A549 (cell line): ENCODE results near the gene RETREG1.

Source experiments
- CEBPB ChIP-seq, 2 experiments: fragments of >200 bp in 1 of 2; sonication (Bioruptor Twin) in 1 of 2; formaldehyde crosslinking in 1 of 2; IDR thresholded peaks; 2 replicates each; pipeline ENCODE4 v1.6.1; 2012 to 2016
- HDAC2 ChIP-seq: fragments of 200-600 bp; sonication (generic); IDR thresholded peaks from 2 replicates; pipeline ENCODE4 v1.6.1; 2016
- JUN ChIP-seq, 2 experiments: fragments of >200 bp; sonication (Bioruptor Twin); formaldehyde crosslinking; IDR thresholded peaks; 2 replicates in 1 of 2; 3 replicates in 1 of 2; pipeline ENCODE4 v1.6.1; 2016 to 2017
- MAZ ChIP-seq: fragments of 150-350 bp; IDR thresholded peaks from 2 replicates; pipeline ENCODE4 v1.6.1; 2014; ENCODE audit warnings: antibody characterized with exemption, low read depth, low read length, borderline replicate concordance
- NFE2L2 ChIP-seq: fragments of 150-350 bp; conservative IDR thresholded peaks from 2 replicates; pipeline ENCODE4 v1.6.1; 2014; ENCODE audit warnings: low read length
- POLR2A ChIP-seq: IDR thresholded peaks from 2 replicates; pipeline ENCODE4 v1.6.1; 2012; ENCODE audit warnings: mild to moderate bottlenecking, low read length
- SMC3 ChIP-seq: fragments of >200 bp; sonication (Bioruptor Twin); formaldehyde crosslinking; IDR thresholded peaks from 3 replicates; pipeline ENCODE4 v1.6.1; 2018; ENCODE audit warnings: inconsistent platforms
- ZFP36 ChIP-seq: fragments of 450-650 bp; IDR thresholded peaks from 2 replicates; pipeline ENCODE4 v1.6.1; 2014; ENCODE audit warnings: borderline replicate concordance; ENCODE audit not compliant: partially characterized antibody
- TF ChIP-seq, protein P1 (sequence below): fragments of >200 bp; sonication (Bioruptor Twin); formaldehyde crosslinking; IDR thresholded peaks from 3 replicates; pipeline ENCODE4 v1.5.1; 2016
- TF ChIP-seq, protein P2 (sequence below): IDR thresholded peaks from 2 replicates; pipeline ENCODE4 v1.6.1; 2012
- TF ChIP-seq, protein P3 (sequence below): fragments of 200-600 bp; sonication (generic); IDR thresholded peaks from 2 replicates; pipeline ENCODE4 v1.6.1; 2016; ENCODE audit warnings: antibody characterized with exemption, mild to moderate bottlenecking, moderate library complexity
- TF ChIP-seq, protein P4 (sequence below): fragments of 250-450 bp; sonication (Bioruptor Pico); IDR thresholded peaks from 2 replicates; pipeline ENCODE4 v1.5.0; 2021; ENCODE audit warnings: mild to moderate bottlenecking, moderate library complexity, borderline replicate concordance

DNA sequence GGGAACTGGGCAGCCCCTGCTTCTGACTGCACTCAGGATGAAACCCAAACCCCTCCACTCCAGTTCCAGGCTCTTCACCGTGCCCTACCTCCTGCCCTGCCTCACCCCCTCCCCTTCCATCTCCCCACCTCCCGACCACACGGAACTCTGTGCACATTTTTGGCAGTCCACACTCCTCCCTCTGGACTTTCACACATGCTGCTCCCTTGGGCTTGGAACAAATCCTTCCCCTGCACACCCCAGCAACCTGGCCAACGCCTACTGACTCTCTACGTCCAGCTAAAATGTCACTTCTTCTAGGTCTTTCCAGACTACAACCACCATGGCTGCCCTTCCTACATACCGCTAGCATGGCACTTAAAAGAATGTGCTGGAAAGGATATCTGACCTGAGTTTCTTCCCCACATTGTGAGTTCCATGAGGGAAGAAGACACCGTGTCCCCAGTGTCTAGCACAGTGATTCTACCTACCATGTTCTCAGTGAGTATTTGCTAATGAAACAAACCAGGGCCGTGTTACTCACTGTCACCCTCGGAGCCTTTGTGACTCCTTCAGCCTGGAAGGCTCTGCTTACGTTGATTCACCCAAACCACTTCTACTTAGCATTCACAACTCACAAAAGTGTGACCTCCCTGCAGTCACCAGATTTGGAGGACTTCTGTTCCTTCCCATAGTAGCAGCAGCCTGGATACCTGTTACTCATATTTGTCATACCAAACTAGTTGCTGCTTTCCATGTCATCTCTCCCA, 18.7 kb downstream of the RETREG1 start:
- TF ChIP-seq MAZ (no peak), NFE2L2 (no peak), ZFP36 (no peak), HDAC2 (no peak), JUN (IDR thresholded peaks at IDR 0.05) (no peak), POLR2A (no peak), CEBPB (IDR thresholded peaks at IDR 0.05) (no peak), SMC3 (no peak)
- TF ChIP-seq, protein P1, sequence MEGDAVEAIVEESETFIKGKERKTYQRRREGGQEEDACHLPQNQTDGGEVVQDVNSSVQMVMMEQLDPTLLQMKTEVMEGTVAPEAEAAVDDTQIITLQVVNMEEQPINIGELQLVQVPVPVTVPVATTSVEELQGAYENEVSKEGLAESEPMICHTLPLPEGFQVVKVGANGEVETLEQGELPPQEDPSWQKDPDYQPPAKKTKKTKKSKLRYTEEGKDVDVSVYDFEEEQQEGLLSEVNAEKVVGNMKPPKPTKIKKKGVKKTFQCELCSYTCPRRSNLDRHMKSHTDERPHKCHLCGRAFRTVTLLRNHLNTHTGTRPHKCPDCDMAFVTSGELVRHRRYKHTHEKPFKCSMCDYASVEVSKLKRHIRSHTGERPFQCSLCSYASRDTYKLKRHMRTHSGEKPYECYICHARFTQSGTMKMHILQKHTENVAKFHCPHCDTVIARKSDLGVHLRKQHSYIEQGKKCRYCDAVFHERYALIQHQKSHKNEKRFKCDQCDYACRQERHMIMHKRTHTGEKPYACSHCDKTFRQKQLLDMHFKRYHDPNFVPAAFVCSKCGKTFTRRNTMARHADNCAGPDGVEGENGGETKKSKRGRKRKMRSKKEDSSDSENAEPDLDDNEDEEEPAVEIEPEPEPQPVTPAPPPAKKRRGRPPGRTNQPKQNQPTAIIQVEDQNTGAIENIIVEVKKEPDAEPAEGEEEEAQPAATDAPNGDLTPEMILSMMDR: no peak
- TF ChIP-seq, protein P2, sequence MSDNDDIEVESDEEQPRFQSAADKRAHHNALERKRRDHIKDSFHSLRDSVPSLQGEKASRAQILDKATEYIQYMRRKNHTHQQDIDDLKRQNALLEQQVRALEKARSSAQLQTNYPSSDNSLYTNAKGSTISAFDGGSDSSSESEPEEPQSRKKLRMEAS: no peak
- TF ChIP-seq, protein P3, sequence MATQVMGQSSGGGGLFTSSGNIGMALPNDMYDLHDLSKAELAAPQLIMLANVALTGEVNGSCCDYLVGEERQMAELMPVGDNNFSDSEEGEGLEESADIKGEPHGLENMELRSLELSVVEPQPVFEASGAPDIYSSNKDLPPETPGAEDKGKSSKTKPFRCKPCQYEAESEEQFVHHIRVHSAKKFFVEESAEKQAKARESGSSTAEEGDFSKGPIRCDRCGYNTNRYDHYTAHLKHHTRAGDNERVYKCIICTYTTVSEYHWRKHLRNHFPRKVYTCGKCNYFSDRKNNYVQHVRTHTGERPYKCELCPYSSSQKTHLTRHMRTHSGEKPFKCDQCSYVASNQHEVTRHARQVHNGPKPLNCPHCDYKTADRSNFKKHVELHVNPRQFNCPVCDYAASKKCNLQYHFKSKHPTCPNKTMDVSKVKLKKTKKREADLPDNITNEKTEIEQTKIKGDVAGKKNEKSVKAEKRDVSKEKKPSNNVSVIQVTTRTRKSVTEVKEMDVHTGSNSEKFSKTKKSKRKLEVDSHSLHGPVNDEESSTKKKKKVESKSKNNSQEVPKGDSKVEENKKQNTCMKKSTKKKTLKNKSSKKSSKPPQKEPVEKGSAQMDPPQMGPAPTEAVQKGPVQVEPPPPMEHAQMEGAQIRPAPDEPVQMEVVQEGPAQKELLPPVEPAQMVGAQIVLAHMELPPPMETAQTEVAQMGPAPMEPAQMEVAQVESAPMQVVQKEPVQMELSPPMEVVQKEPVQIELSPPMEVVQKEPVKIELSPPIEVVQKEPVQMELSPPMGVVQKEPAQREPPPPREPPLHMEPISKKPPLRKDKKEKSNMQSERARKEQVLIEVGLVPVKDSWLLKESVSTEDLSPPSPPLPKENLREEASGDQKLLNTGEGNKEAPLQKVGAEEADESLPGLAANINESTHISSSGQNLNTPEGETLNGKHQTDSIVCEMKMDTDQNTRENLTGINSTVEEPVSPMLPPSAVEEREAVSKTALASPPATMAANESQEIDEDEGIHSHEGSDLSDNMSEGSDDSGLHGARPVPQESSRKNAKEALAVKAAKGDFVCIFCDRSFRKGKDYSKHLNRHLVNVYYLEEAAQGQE: no peak
- TF ChIP-seq, protein P4, sequence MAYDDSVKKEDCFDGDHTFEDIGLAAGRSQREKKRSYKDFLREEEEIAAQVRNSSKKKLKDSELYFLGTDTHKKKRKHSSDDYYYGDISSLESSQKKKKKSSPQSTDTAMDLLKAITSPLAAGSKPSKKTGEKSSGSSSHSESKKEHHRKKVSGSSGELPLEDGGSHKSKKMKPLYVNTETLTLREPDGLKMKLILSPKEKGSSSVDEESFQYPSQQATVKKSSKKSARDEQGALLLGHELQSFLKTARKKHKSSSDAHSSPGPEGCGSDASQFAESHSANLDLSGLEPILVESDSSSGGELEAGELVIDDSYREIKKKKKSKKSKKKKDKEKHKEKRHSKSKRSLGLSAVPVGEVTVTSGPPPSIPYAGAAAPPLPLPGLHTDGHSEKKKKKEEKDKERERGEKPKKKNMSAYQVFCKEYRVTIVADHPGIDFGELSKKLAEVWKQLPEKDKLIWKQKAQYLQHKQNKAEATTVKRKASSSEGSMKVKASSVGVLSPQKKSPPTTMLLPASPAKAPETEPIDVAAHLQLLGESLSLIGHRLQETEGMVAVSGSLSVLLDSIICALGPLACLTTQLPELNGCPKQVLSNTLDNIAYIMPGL (CRISPR knock-in tag): no peak
